ENCODE measurements around the gene ZNF880.
"Not testable (repeated sequence)": the region's sequence is repeated elsewhere in the genome, so short reads cannot be mapped to it uniquely, and the experiment has no call there.

Gene ZNF880

DNA sequence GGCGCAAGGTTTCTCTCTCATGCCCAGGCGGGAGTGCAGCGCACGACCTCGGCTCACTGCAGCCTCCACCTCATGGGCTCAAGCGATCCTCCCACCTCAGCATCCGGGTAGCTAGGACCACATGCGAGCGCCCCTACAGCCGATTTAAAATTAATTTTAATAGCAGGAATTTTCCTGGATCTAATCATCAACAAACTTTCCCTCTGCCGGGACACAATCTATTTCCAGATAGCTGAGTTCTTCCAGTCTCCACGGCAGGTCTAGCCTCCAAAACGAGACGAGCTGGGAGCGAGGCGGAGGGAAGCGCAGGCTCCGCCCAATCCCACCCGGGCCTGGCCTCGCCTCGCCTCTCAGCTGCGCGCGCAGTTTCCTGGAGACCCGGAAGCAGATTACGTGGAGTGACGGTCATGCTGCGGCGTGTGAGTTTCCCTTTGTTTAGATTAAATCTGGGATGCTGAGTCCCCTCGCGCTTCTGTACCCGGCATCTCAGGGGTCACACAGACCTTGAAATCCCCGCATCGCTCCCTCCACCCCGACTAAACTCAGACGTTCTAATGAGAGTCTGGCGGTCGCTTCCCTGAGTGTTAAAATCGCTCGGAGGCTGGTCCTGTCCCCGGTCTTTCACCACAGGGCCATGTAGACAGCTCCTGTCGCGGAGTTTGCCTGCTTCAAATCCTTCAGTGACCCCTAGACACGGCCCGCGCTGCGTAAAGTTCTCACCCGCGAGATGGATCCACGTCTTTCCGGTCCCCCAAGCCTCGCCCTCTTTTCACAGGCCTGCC, at the start of gene ZNF880:
ZNF880 (plus strand) TSS at position 365 of the 782 bp plus-strand sequence; CDS start at position 408, 43 bp downstream.
- DNase-seq (ENCODE audit: low read depth): peak; percentile 90

DNA sequence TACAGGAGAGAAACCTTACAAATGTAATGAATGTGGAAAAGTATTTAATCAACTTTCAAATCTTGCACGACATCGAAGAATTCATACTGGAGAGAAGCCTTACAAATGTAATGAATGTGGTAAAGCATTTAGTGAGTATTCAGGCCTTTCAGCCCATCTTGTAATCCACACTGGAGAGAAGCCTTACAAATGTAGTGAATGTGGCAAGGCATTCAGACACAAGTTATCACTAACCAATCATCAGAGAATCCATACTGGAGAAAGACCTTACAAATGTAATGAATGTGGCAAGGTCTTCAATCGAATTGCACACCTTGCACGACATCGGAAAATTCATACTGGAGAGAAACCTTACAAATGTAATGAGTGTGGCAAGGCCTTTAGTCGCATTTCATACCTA, 47.3 kb upstream of the ZNF880 start:
- no peak for DNase-seq (ENCODE audit: low read depth)

DNA sequence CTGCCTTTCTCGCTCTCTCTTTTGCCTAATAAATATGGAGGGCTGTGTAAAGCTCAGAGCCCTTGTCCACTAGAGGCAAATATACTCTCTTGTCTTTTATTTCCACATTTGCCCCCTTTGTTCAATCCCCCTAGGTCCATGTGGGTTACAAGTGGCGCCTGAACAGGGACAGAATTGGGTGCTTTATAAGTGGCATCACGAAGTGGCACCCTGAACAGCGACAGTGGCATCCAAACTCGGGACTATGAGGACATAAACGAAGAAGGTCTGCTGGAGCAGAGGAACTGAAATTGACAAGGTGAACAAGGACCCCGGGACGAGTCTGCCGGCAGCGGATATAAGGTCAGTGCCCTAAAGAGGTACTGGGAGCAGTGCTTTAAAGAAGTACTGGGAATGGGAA, 38.0 kb upstream of the ZNF880 start:
- DNase-seq (ENCODE audit: low read depth): no peak

GRCh38 chr19:52335768-52336116, 34.0 kb upstream of the ZNF880 start:
- DNase-seq (ENCODE audit: low read depth): no peak

DNA sequence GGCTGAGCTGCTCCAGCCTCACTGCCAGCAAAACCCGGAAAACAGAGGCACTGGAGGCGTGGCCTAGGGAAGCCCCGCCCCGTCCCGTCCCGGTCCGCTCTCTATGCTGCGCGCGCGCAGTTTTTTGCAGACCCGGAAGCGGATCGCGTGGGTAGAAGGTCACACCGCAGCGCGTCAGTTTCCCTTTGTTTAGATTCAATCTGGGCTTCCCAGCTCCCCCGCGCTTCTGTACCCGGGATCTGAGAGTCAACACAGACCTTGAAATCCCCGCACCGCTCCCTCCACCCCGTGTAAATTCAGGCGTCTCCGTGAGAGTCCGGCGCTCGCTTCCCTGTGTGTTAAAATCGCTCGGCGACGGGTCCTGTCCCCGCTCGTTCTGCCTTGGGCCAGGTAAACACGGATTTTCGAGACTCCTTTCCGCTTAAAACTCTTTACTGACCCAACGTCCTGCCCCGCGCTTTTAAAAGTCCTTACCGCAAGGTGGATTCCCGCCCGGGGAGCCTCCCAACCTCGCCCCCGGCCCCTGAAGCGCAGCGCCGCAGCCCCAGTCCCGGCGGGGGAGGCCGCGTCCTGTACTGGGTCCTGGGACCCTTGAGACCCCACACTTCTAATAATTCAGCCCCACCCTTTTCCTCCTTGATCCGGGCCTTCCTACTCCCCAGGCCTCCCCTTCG, 33.5 kb upstream of the ZNF880 start, which contains the start of gene ZNF610:
ZNF610 (plus strand) TSS at position 127 of the 674 bp plus-strand sequence. CDS start 12,930 bp downstream, outside the sequence.
- DNase-seq (ENCODE audit: low read depth): peak; percentile 86

GRCh38 chr19:52336791-52337381, 32.8 kb upstream of the ZNF880 start:
- no peak for DNase-seq (ENCODE audit: low read depth)

- DNase-seq (ENCODE audit: low read depth): not testable (repeated sequence)
These were observed 30.7 kb upstream of the ZNF880 start for GRCh38 chr19:52339022-52339421.

- DNase-seq (ENCODE audit: low read depth): peak; percentile 12
These were observed 26.2 kb upstream of the ZNF880 start for GRCh38 chr19:52343548-52343947.

- DNase-seq (ENCODE audit: low read depth): no peak
These were observed 24.6 kb upstream of the ZNF880 start for GRCh38 chr19:52345162-52345561.

DNA sequence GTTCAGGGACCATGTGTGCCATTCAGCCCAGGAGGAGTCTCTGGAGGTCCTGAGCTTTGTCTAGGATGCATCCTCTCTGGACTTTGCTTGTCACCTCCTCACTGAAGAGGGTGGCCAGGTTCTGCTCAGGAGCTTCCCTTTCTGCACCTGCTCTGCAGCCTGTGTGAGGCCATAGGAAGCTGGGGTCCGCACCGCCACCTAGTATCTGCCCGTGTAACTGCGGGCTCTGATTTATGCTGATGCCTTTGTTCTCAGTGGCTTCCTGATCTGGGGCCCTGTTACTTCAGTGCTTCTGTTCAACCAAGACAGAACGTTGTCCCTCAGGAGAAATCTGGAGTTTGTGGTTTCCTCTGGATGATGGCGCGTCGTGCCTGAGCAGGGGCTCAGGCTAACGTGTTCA, 18.2 kb upstream of the ZNF880 start:
- no peak for DNase-seq (ENCODE audit: low read depth)

GRCh38 chr19:52366414-52366824, 3.3 kb upstream of the ZNF880 start:
- no peak for DNase-seq (ENCODE audit: low read depth)

- DNase-seq (ENCODE audit: low read depth): no peak
These were observed 603 bp downstream of the ZNF880 start for GRCh38 chr19:52370341-52370710.

DNA sequence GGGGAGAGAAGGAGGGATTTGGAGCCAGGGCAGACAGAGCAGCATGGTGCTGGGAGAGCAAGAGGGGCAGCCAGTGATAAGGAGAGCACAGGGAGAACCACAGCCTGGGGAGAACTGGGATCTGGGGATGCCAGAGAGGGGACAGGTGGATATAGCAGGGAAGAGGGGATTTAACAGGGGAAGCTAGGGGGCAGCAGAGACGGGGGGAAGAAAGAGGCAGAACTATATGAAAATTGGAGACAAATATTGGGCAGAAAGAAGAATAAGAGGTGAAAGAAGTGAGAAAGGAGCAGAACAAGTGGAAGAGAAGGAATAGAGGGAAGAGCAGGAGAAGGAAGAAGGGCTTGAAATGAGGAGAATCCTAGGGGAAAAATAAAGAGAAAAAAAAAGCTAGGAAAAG, 21.4 kb downstream of the ZNF880 start:
- no peak for DNase-seq (ENCODE audit: low read depth)

GRCh38 chr19:52397310-52398080, 27.8 kb downstream of the ZNF880 start, which contains the start of gene ZNF528:
Gene ZNF528 (plus strand): TSS chr19:52397849. CDS start chr19:52402014, 4,165 bp downstream.
- DNase-seq (ENCODE audit: low read depth): peak; percentile 91

- no peak for DNase-seq (ENCODE audit: low read depth)
These were observed 28.3 kb downstream of the ZNF880 start for GRCh38 chr19:52398081-52398441.

- no peak for DNase-seq (ENCODE audit: low read depth)
These were observed 40.6 kb downstream of the ZNF880 start for GRCh38 chr19:52410276-52410675.

- DNase-seq (ENCODE audit: low read depth): no peak
These were observed 46.0 kb downstream of the ZNF880 start for GRCh38 chr19:52415711-52416110.

DNA sequence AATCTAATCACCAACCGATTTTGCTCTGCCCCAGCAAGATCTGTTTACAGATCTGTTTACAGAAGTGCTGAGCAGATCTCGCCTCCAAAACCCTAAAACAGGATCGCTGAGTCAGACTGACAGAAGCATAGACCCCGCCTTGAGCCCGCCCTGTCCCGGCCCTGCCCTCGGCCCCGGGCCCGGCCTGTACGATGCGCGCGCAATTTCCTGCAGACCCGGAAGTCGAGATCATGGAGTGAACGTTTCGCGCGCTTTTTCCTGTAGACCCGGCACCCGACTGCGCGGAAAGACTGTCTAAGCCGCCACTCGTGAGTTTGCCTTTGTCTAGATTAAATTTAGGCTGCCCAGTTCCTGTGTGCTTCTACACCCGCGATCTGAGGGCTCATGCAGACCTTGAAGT, 59.2 kb downstream of the ZNF880 start, which contains the start of gene ZNF534:
ZNF534 (plus strand) TSS at position 212 of the 400 bp plus-strand sequence. CDS start 2,327 bp downstream, outside the sequence.
- DNase-seq (ENCODE audit: low read depth): no peak

Measured in activated T-cell treated with anti-CD3 and anti-CD28 coated beads for 24 hours (primary cell).